Heart right ventricle (tissue), 16 donors: ENCODE results near the gene SAFB2. TPM values are rescaled to one million over a fixed set of nuclear protein-coding genes. Genes with fewer than 3 reads are reported as not detected.

Experiments
- ATAC-seq, 8 donors: fragments of 200-7000 bp; cut with Tn5 transposase; one replicate each; pipeline ENCODE4 v1.9.1; 2020; ENCODE audit warnings: mild to moderate bottlenecking in 8 of 8, moderate library complexity in 8 of 8, moderate number of reproducible peaks in 1 of 8
- DNase-seq, 2 donors: peaks; one replicate each; pipeline ENCODE4 v3.0.0-alpha.2; 2020
- H3K27ac ChIP-seq, 10 donors: fragments of 200-600 bp; sonication (generic) in 2 of 10; one replicate each; pipeline versions ENCODE4 v1.5.0 to v1.8.0; 2020 to 2022; ENCODE audit warnings: mild to moderate bottlenecking in 3 of 10
- H3K27me3 ChIP-seq, 7 donors: fragments of 200-600 bp; one replicate each; pipeline ENCODE4 v1.8.0; 2021 to 2022; ENCODE audit warnings: mild to moderate bottlenecking in 2 of 7
- H3K36me3 ChIP-seq, 9 donors: fragments of 200-600 bp; sonication (generic) in 1 of 9; one replicate each; pipeline versions ENCODE4 v1.5.0 to v1.8.0; 2020 to 2022; ENCODE audit warnings: mild to moderate bottlenecking in 2 of 9
- H3K4me1 ChIP-seq, 9 donors: fragments of 200-600 bp; sonication (generic) in 1 of 9; one replicate each; pipeline versions ENCODE4 v1.5.0 to v1.8.0; 2020 to 2022; ENCODE audit warnings: mild to moderate bottlenecking in 4 of 9
- H3K4me3 ChIP-seq, 10 donors: fragments of 200-600 bp; sonication (generic) in 2 of 10; one replicate each; pipeline versions ENCODE4 v1.5.0 to v1.8.0; 2020 to 2022; ENCODE audit warnings: mild to moderate bottlenecking in 7 of 10, moderate library complexity in 2 of 10
- H3K9me3 ChIP-seq, 11 donors: fragments of 200-600 bp in 10 of 11; sonication (generic) in 2 of 11; one replicate each; pipeline versions ENCODE4 v1.5.0 to v1.8.0; 2013 to 2022; ENCODE audit warnings: mild to moderate bottlenecking in 2 of 11, control low read depth in 1 of 11, moderate library complexity in 1 of 11
- WGBS, 2 donors: extraction: QIAGEN DNeasy Blood & Tissue Kit; methylation state at CpG; one replicate each; pipeline ENCODE4 v1.1.7; 2013; ENCODE audit warnings: inconsistent platforms in 1 of 2; 5-methylcytosine and 5-hydroxymethylcytosine counted together
- intact Hi-C, 10 donors: fragments of 100-400 bp; cut with DNase I; formaldehyde crosslinking; loops; one replicate each; pipeline versions ENCODE4 v1.11.1 to v1.14.2; 2022
- polyA plus RNA-seq, 2 donors: library from polyadenylated mRNA; stranded (reverse); fragments of 200-250 nt; gene quantifications; one replicate each; pipeline ENCODE4 v1.2.3, GENCODE V29; 2013
- total RNA-seq, 10 donors: library from RNA; stranded (reverse); fragmentation: NEBNext Ultra II Directional in 3 of 10; extraction: Animal tissue kit (Norgen Biotek cat#: 25700) in 3 of 10; gene quantifications; one replicate each; pipeline versions ENCODE4 v1.2.1 to v1.2.4, GENCODE V29; 2021 to 2023
- TF ChIP-seq, protein P1 (sequence below), 9 donors: fragments of 200-600 bp; sonication (generic) in 2 of 9; IDR thresholded peaks; one replicate each; pipeline versions ENCODE4 v1.5.0 to v1.8.0; 2021 to 2022; ENCODE audit warnings: antibody characterized with exemption in 9 of 9, mild to moderate bottlenecking in 5 of 9, moderate library complexity in 1 of 9
- donor health status: Arrhythmogenic right ventricular cardiomyopathy.
- donor health status: ischemic (EF 13 %, LVEDD 7.1; RV severe dilation, severe dysfunction).
- donor health status: healthy with polysubstance abuse.
- donor health status: DM: no; HTN: yes; CAD: no.
- donor health status: DM: no; HTN: no; CAD: no.
- donor health status: ischemic (EF 25% LVEDD 6.9; RV normal size, moderate dysfunction).
- donor health status: ischemic (EF 25% LVEDD 5.7; RV mildly dilated, moderate dysfunction).
- donor health status: healthy.
- donor health status: DM: yes; HTN: yes; CAD: no.
- donor health status: Ischemic cardiomyopathy.
- donor health status: ischemic (EF 35%, LVEDD 5.7; RV mildly dilated, moderate dysfunction).
- donor health status: nonischemic (EF 11% LVEDD 7.7; RV severe dilation, severe dysfunction).
- donor health status: DM: yes; HTN: yes; CAD: no.
- donor health status: PGD.
- donor health status: ischemic (EF 29% LVEDD 5.4; RV normal size, mild dysfunction).
- donor health status: nonischemic (EF 23%, LVEDD 6.1; RV moderate dilation, normal function).

The SAFB2 gene
- total and polyA plus RNA-seq, 12 donors = 30.8 to 80.3 (median 45.9) TPM

DNA sequence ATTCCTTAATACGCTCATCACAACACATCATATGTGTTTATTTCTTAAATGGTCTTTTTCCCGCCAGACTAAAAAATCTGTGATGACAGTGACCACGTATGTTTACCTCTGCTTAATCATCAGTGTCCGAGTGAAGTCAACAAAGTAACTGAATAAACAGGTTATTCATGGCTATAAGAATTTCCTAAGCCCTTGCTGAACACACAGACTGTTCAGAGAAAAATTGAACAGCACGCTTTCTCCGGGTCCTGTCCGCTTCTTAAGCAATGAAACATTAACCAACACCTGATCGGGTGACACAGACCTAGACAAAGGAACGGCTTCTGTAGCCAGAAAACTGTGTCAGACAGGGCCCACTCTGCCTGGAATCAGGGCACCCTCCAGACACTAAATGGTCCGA, 14.3 kb downstream of the SAFB2 start:
- 92 to 96% methylated on average over 10 of the region's 10 CpGs for WGBS, 2 donors
- intact Hi-C loops = no loop called here
- ATAC-seq (no peak), DNase-seq (no peak)
- Histone ChIP-seq H3K4me1 (peaks cover 0 to 17% (median 4%) of the 10 kb centered on the region in 9 donors), H3K36me3 (peaks cover 5 to 94% (median 80%) of the 10 kb centered on the region in 9 donors), H3K27me3 (no peaks in the 10 kb centered on the region), H3K4me3 (no peak overlapping the region), H3K27ac (no peak overlapping the region), H3K9me3 (no peaks in the 10 kb centered on the region)
- TF ChIP-seq, protein P1, sequence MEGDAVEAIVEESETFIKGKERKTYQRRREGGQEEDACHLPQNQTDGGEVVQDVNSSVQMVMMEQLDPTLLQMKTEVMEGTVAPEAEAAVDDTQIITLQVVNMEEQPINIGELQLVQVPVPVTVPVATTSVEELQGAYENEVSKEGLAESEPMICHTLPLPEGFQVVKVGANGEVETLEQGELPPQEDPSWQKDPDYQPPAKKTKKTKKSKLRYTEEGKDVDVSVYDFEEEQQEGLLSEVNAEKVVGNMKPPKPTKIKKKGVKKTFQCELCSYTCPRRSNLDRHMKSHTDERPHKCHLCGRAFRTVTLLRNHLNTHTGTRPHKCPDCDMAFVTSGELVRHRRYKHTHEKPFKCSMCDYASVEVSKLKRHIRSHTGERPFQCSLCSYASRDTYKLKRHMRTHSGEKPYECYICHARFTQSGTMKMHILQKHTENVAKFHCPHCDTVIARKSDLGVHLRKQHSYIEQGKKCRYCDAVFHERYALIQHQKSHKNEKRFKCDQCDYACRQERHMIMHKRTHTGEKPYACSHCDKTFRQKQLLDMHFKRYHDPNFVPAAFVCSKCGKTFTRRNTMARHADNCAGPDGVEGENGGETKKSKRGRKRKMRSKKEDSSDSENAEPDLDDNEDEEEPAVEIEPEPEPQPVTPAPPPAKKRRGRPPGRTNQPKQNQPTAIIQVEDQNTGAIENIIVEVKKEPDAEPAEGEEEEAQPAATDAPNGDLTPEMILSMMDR (IDR thresholded peaks at IDR 0.05) = no peak

DNA sequence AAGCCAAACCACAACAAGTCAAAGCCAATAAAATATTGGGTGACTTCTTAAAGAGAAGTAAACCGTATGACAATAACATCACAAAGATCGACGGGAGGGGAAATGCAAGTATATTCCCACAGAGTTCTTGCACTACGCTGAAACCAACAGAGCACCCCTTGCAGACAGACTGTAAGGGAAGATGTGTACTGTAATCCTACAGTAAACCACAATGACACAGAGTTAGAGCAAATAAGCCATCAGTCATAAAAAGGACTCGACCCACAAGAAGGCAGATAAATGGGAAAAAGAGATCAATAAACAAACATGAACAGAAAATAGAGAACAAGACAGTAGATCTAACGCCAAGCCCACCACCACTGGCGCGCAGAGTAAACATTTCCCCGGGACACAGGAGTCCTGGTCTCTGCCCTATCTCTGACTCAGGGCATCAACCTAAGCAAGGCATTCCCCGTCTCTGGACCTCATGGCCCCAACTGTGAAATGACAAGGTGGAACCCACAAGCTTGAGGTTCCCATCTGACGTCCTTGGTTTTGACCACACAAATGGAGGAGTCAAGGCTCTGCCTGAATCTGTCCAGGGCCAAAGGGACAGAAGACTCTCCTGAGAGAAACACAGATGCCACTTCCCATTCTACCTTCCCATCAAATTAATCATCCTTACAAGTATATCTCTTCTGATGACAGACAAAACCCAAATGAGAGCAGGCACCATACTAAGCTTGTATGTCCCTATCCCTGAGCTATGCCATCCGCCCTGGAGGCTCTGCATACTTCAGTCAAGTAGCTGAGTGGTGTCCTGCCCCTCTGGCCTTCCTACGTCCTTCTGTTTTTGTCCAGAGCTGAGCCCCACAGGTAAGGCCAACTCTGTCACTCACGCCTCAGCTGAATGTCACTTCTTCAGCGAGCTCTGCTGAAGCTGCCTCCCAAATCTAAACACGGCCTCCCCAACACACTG, 15.0 kb downstream of the SAFB2 start:
- TF ChIP-seq, protein P1 (IDR thresholded peaks at IDR 0.05) = no peak

DNA sequence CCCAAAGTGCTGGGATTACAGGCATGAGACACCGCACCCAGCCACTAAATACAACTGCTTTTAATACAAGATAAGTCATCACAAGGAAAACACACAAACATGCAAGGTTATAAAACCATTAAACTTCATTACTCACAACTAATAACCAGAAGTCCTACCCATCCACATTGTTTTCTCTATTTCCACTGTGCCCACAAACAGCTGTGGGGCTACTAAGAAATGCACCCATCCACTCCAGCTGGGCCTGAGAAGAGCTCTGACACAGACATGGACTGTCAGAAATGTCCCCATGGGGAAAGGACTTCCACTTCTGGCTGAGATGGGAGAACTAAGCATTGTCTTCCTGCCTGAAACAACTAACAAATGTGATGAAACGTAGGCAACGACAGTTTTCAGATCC, 17.2 kb downstream of the SAFB2 start:
- peaks cover 0 to 7% (median under 1%) of the 10 kb centered on the region in 9 donors for H3K4me1 ChIP-seq
- H3K36me3 ChIP-seq = peaks cover 3 to 100% (median 77%) of the 10 kb centered on the region in 9 donors
- DNase-seq (no peak), ATAC-seq (no peak)
- WGBS, 2 donors = 70 to 83% methylated on average over 3 of the region's 3 CpGs
- intact Hi-C loops = no loop called here
- no peak overlapping the region for H3K27ac ChIP-seq
- H3K4me3 ChIP-seq = no peak overlapping the region
- H3K27me3 ChIP-seq = no peaks in the 10 kb centered on the region
- TF ChIP-seq, protein P1 (IDR thresholded peaks at IDR 0.05) = no peak
- H3K9me3 ChIP-seq = no peaks in the 10 kb centered on the region

More for the DNA sequence above, 15.0 kb downstream of the SAFB2 start:
- WGBS, 2 donors = 82 to 90% methylated on average over 16 of the region's 16 CpGs
- Histone ChIP-seq H3K9me3 (no peaks in the 10 kb centered on the region), H3K27me3 (no peaks in the 10 kb centered on the region), H3K4me3 (no peak overlapping the region), H3K36me3 (peaks cover 3 to 94% (median 81%) of the 10 kb centered on the region in 9 donors), H3K27ac (no peak overlapping the region), H3K4me1 (peaks cover 0 to 10% (median 4%) of the 10 kb centered on the region in 9 donors)
- intact Hi-C loops = no loop called here
- ATAC-seq (peak in 4 of 8 donors; percentile 29 to 62 (median 46)), DNase-seq (no peak)

DNA sequence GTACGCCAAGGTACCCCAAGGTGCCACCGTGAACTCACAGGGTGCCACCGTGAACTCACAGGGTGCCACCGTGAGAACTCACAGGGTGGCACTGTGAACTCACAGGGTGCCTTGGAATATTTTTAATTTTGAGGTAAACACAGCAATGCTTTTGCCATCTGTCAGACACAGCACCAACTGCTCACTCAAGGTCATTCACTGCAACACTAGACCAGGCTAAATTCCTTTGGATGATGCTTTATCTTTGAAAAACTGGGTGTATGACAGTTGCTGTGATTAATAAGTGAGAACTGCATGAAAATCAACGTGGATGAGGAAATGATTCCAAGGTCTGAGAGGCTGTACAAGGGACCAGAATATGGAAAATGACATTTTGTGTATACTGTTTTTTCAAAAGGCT, 18.9 kb downstream of the SAFB2 start:
- TF ChIP-seq, protein P1 (IDR thresholded peaks at IDR 0.05) = no peak
- Histone ChIP-seq H3K36me3 (peaks cover 0 to 100% (median 81%) of the 10 kb centered on the region in 9 donors), H3K27me3 (no peaks in the 10 kb centered on the region), H3K9me3 (no peaks in the 10 kb centered on the region), H3K4me1 (peaks cover 0 to 11% (median 4%) of the 10 kb centered on the region in 9 donors), H3K27ac (no peak overlapping the region), H3K4me3 (no peak overlapping the region)
- 90% methylated on average over 5 of the region's 5 CpGs for WGBS, 2 donors
- DNase-seq (no peak), ATAC-seq (no peak)
- intact Hi-C loops = no loop called here
